ENCODE results near the gene CORO2B. TPM values are rescaled to one million over a fixed set of nuclear protein-coding genes. Genes with fewer than 3 reads are reported as not detected.
"Not testable (repeated sequence)": the region's sequence is repeated elsewhere in the genome, so short reads cannot be mapped to it uniquely, and the experiment has no call there.

CORO2B gene
- total RNA-seq, 2 experiments from 2014 or later: 0.07 to 0.19 TPM

- no peak for DNase-seq
- POLR2A ChIA-PET: no interaction called here
- Mint-ChIP-seq H3K4me1 (ENCODE audit: low read depth) (no peaks in the 10 kb centered on the region), H3K36me3 (no peaks in the 10 kb centered on the region), H3K27me3 (peaks cover 14% of the 10 kb centered on the region), H3K4me3 (no peak overlapping the region), H3K27ac (no peak overlapping the region), H3K9me3 (no peaks in the 10 kb centered on the region)
- intact Hi-C loops (cut with micrococcal nuclease): no loop called here
- CTCF ChIA-PET: no interaction called here
These were observed 19.7 kb downstream of the CORO2B start for GRCh38 chr15:68598171-68599152.

- intact Hi-C loops (cut with micrococcal nuclease): no loop called here
- Mint-ChIP-seq H3K27me3 (peaks cover 11% of the 10 kb centered on the region), H3K4me3 (no peak overlapping the region), H3K36me3 (no peaks in the 10 kb centered on the region), H3K9me3 (no peaks in the 10 kb centered on the region), H3K27ac (no peak overlapping the region), H3K4me1 (ENCODE audit: low read depth) (no peaks in the 10 kb centered on the region)
- POLR2A ChIA-PET: no interaction called here
- CTCF ChIA-PET: no interaction called here
- no peak for DNase-seq
These were observed 20.4 kb downstream of the CORO2B start for GRCh38 chr15:68599153-68599545.

DNA sequence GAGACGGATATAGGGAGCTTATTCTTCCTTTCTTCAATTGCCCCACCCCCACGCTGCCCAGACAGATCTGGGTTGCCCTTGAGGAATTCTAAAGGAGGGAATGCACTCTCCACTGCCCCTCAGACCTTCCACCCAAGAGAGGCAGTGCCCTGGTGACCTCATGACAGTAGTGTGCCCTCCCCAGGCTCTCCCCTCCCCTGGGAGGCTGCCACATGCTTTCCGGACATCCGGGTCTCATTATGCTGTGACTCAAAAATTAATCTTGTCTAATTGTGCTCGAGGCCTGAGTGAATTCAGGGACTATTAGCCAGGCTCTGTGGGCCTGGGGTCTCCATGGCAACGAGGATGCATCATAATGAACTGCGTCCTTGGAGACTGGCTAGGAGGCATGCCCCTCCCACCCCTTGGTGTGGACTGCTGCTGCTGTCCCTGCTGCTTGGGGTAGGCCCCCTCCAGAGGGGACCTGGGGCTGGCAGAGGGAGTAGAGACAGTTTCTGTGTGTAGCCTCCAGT lies 20.8 kb downstream of the CORO2B start:
- H3K27me3 Mint-ChIP-seq: peaks cover 11% of the 10 kb centered on the region

GRCh38 chr15:68601206-68602197 lies 22.7 kb downstream of the CORO2B start:
- Mint-ChIP-seq H3K27me3 (peaks cover 10% of the 10 kb centered on the region), H3K27ac (no peak overlapping the region), H3K36me3 (no peaks in the 10 kb centered on the region), H3K4me3 (no peak overlapping the region), H3K9me3 (no peaks in the 10 kb centered on the region), H3K4me1 (ENCODE audit: low read depth) (no peaks in the 10 kb centered on the region)
- no peak for DNase-seq
- CTCF ChIA-PET: no interaction called here
- POLR2A ChIA-PET: no interaction called here
- intact Hi-C loops (cut with micrococcal nuclease): no loop called here

More for the DNA sequence above, 20.8 kb downstream of the CORO2B start:
- H3K27ac Mint-ChIP-seq: no peak overlapping the region
- intact Hi-C loops (cut with micrococcal nuclease): no loop called here
- DNase-seq: no peak
- no peaks in the 10 kb centered on the region for H3K36me3 Mint-ChIP-seq
- H3K4me3 Mint-ChIP-seq: no peak overlapping the region
- no peaks in the 10 kb centered on the region for H3K9me3 Mint-ChIP-seq
- CTCF ChIA-PET: no interaction called here
- POLR2A ChIA-PET: no interaction called here
- no peaks in the 10 kb centered on the region for H3K4me1 Mint-ChIP-seq (ENCODE audit: low read depth)

GRCh38 chr15:68602459-68603215 lies 23.8 kb downstream of the CORO2B start:
- intact Hi-C loops (cut with micrococcal nuclease): no loop called here
- ChIA-PET CTCF (no interaction called here), POLR2A (no interaction called here)
- Mint-ChIP-seq H3K9me3 (peaks cover 4% of the 10 kb centered on the region), H3K4me3 (no peak overlapping the region), H3K27ac (no peak overlapping the region), H3K36me3 (no peaks in the 10 kb centered on the region), H3K4me1 (ENCODE audit: low read depth) (no peaks in the 10 kb centered on the region), H3K27me3 (peaks cover 10% of the 10 kb centered on the region)
- DNase-seq: no peak

GRCh38 chr15:68603216-68603595 lies 24.4 kb downstream of the CORO2B start:
- intact Hi-C loops (cut with micrococcal nuclease): no loop called here

GRCh38 chr15:68603951-68604350 lies 25.2 kb downstream of the CORO2B start:
- Mint-ChIP-seq H3K9me3 (peaks cover 4% of the 10 kb centered on the region), H3K4me3 (no peak overlapping the region), H3K27me3 (peaks cover 10% of the 10 kb centered on the region), H3K4me1 (ENCODE audit: low read depth) (no peaks in the 10 kb centered on the region), H3K27ac (no peak overlapping the region), H3K36me3 (no peaks in the 10 kb centered on the region)
- ChIA-PET CTCF (no interaction called here), POLR2A (no interaction called here)
- DNase-seq: no peak
- intact Hi-C loops (cut with micrococcal nuclease): no loop called here

More at GRCh38 chr15:68603216-68603595, 24.4 kb downstream of the CORO2B start:
- no peak for DNase-seq
- Mint-ChIP-seq H3K4me3 (no peak overlapping the region), H3K27me3 (peaks cover 10% of the 10 kb centered on the region), H3K4me1 (ENCODE audit: low read depth) (no peaks in the 10 kb centered on the region), H3K9me3 (peaks cover 4% of the 10 kb centered on the region), H3K27ac (no peak overlapping the region), H3K36me3 (no peaks in the 10 kb centered on the region)
- CTCF ChIA-PET: no interaction called here
- POLR2A ChIA-PET: no interaction called here

DNA sequence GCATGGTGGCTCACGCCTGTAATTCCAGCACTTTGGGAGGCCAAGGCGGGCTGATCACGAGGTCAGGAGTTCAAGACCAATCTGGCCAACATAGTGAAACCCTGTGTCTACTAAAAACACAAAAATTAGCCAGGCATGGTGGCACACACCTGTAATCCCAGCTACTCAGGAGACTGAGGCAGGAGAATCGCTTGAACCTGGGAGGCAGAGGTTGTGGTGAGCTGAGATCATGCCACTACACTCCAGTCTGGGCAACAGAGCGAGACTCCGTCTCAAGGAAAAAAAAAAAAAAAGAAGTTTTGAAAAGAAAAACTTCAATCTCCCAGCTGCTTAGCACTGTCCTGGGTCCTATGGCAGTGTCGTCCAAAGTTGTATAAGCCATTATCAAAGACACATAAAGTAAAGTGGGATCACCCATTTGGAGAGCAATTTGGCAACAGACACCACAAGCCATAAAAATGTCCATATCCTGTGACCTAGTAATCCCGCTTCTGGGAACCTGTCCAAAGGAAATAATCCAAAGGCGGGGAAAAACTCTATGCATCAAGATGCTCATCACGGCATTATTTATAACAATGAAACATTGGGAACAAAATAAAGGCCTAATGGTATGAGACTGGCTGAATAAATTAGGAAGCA lies 26.2 kb downstream of the CORO2B start:
- H3K27me3 Mint-ChIP-seq; H3K4me1 Mint-ChIP-seq (ENCODE audit: low read depth); H3K4me3 Mint-ChIP-seq; DNase-seq; H3K9me3 Mint-ChIP-seq; H3K27ac Mint-ChIP-seq; CTCF ChIA-PET; intact Hi-C loops (cut with micrococcal nuclease); H3K36me3 Mint-ChIP-seq: not testable (repeated sequence)
- POLR2A ChIA-PET: interaction anchor here (1.1 kb wide), 1 partner anchor 9 kb away, joined by 3 read pairs; no protein-coding TSS in a partner anchor

GRCh38 chr15:68606375-68606774 lies 27.6 kb downstream of the CORO2B start:
- no peaks in the 10 kb centered on the region for H3K36me3 Mint-ChIP-seq
- peaks cover 5% of the 10 kb centered on the region for H3K27me3 Mint-ChIP-seq
- CTCF ChIA-PET: interaction anchor here (1.7 to 1.8 kb wide), 2 partner anchors 46 to 67 kb away, joined by 4 to 5 read pairs; no protein-coding TSS in a partner anchor
- no peaks in the 10 kb centered on the region for H3K4me1 Mint-ChIP-seq (ENCODE audit: low read depth)
- H3K27ac Mint-ChIP-seq: no peak overlapping the region
- intact Hi-C loops (cut with micrococcal nuclease): no loop called here
- POLR2A ChIA-PET: interaction anchor here (1.1 kb wide), 1 partner anchor 7 kb away, joined by 3 read pairs; no protein-coding TSS in a partner anchor
- no peak for DNase-seq
- H3K9me3 Mint-ChIP-seq: peaks cover 4% of the 10 kb centered on the region
- no peak overlapping the region for H3K4me3 Mint-ChIP-seq

DNA sequence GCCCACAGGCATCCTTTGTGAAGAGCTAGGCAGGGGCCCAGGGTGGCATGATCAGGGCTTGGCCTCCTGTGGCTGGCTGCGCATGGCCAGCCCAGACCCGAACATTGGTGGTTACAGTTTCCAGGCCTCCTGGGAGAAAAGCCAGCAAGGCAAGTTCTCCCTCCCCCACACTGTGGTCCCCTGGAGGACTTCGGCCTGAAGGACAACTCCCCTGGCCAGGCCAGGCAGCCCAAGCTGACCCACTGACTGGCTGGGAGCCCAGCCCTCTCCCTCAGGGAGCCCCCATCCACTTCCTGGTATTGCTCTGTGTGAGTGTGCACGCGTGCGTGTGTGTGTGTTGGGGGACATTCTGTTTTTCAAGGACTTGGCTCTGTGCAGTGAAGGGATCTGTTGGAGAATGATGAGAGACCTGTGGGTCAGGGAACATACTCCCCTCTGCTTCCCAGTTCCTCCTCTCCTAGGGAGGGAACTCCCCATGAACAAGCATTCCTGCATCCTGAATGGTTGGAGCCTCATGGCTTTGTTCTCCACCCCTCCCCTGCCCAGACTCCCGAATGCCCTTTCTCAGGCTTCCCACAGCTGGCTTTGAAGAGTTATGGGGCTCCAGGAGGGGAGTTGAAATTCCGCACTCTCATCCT lies 29.5 kb downstream of the CORO2B start:
- no peak for DNase-seq
- ChIA-PET POLR2A (no interaction called here), CTCF (interaction anchor here (0.8 to 1.8 kb wide), 2 partner anchors 49 to 65 kb away, joined by 4 to 5 read pairs; no protein-coding TSS in a partner anchor)
- Mint-ChIP-seq H3K9me3 (peaks cover 4% of the 10 kb centered on the region), H3K4me3 (no peak overlapping the region), H3K36me3 (no peaks in the 10 kb centered on the region), H3K27me3 (peaks cover 2% of the 10 kb centered on the region), H3K4me1 (ENCODE audit: low read depth) (no peaks in the 10 kb centered on the region), H3K27ac (no peak overlapping the region)
- intact Hi-C loops (cut with micrococcal nuclease): no loop called here

DNA sequence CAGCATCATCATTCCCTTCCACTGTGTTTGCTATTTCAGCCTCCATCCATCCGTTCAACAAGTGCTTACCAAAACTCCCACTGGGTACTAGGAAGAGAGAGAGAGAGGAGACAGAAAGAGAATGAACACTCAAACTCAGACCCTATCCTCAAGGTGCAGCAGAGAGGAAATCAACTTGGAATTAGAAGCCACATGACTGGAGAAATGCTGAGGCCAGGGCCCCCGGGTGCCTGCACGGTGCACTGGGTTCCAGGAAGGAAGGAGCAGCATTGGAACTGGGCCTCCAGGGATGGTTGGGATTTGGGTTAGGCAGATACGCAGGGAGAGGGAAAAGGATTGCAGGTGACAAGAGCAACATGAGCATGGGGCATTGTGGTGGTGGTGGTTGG lies 30.0 kb downstream of the CORO2B start:
- no peaks in the 10 kb centered on the region for H3K4me1 Mint-ChIP-seq (ENCODE audit: low read depth)
- peaks cover 4% of the 10 kb centered on the region for H3K9me3 Mint-ChIP-seq
- intact Hi-C loops (cut with micrococcal nuclease): no loop called here
- no peaks in the 10 kb centered on the region for H3K36me3 Mint-ChIP-seq
- ChIA-PET POLR2A (no interaction called here), CTCF (no interaction called here)
- no peak overlapping the region for H3K4me3 Mint-ChIP-seq
- H3K27me3 Mint-ChIP-seq: peaks cover 2% of the 10 kb centered on the region
- no peak overlapping the region for H3K27ac Mint-ChIP-seq
- DNase-seq: no peak

Data from activated CD4-positive, alpha-beta memory T cell treated with anti-CD3 and anti-CD28 coated beads for 36 hours (primary cell).